ENCODE results near the gene RAB40C. TPM values are rescaled to one million over a fixed set of nuclear protein-coding genes. Genes with fewer than 3 reads are reported as not detected.
A peak's percentile ranks its signal among the peaks of the same experiment; 100 is the strongest.

The RAB40C gene
- total and polyA plus RNA-seq, 5 donors: 10.9 to 13.4 (median 12.4) TPM

GRCh38 chr16:586047-586644, 3.7 kb upstream of the RAB40C start:
- H3K27me3 ChIP-seq (ENCODE audit: control insufficient read depth, insufficient read depth): no peaks in the 10 kb centered on the region
- no peaks in the 10 kb centered on the region for H3K4me1 ChIP-seq (ENCODE audit: control insufficient read depth, insufficient read depth, low read length)
- DNase-seq: peak in 1 of 3 donors; percentile 44
- H3K4me3 ChIP-seq (ENCODE audit: low read length): no peak overlapping the region
- intact Hi-C loops (cut with DNase I): loop anchor here in 2 of 4 donors (5.0 to 10.0 kb wide), 2 partner anchors 76 to 79 kb away; partner anchors contain the start of gene RHOT2 (in 1 of the 2)
- ATAC-seq: no peak
- no peaks in the 10 kb centered on the region for H3K9me3 ChIP-seq (ENCODE audit: control insufficient read depth, low read length)
- WGBS: 41% methylated on average over 16 of the region's 16 CpGs
- no peak overlapping the region for H3K27ac ChIP-seq (ENCODE audit: low read length)

- H3K9me3 ChIP-seq (ENCODE audit: control insufficient read depth, low read length): no peaks in the 10 kb centered on the region
- intact Hi-C loops (cut with DNase I): loop anchor here in 2 of 4 donors (5.0 to 10.0 kb wide), 2 partner anchors 75 to 78 kb away; partner anchors contain the start of gene RHOT2 (in 1 of the 2)
- DNase-seq: peak; percentile 75 to 90 (median 80)
- H3K27me3 ChIP-seq (ENCODE audit: control insufficient read depth, insufficient read depth): no peaks in the 10 kb centered on the region
- ATAC-seq: peak in 1 of 2 donors; percentile 4
- H3K27ac ChIP-seq (ENCODE audit: low read length): peak overlapping the region; percentile 31
- H3K4me3 ChIP-seq (ENCODE audit: low read length): no peak overlapping the region
- 64% methylated on average over 14 of the region's 14 CpGs for WGBS
- no peaks in the 10 kb centered on the region for H3K4me1 ChIP-seq (ENCODE audit: control insufficient read depth, insufficient read depth, low read length)
Observed at GRCh38 chr16:586645-587590, 2.9 kb upstream of the RAB40C start.

DNA sequence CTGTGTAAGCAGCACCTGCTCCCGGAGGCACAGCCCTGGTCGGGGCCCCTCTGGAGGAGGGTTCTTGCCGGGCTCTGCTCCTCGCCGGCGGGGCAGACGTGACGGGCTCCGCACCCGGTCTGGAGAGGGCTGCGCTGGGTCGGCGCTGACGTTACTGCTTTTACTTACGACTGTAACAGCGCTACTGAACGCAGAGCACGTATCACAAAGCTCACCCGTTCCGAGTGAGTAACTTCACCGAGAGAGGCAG, 1.3 kb upstream of the RAB40C start:
- WGBS: under 1% methylated on average over 21 of the region's 21 CpGs
- H3K9me3 ChIP-seq (ENCODE audit: control insufficient read depth, low read length): no peaks in the 10 kb centered on the region
- DNase-seq (peak; percentile 51 to 76 (median 71)), ATAC-seq (no peak)
- peak overlapping the region; percentile 73 for H3K4me3 ChIP-seq (ENCODE audit: low read length)
- H3K4me1 ChIP-seq (ENCODE audit: control insufficient read depth, insufficient read depth, low read length): no peaks in the 10 kb centered on the region
- intact Hi-C loops (cut with DNase I): loop anchor here in 2 of 4 donors (5.0 to 10.0 kb wide), 2 partner anchors 74 to 76 kb away; partner anchors contain the start of gene RHOT2 (in 1 of the 2)
- no peaks in the 10 kb centered on the region for H3K27me3 ChIP-seq (ENCODE audit: control insufficient read depth, insufficient read depth)
- peak overlapping the region; percentile 89 for H3K27ac ChIP-seq (ENCODE audit: low read length)

GRCh38 chr16:588889-589657, 793 bp upstream of the RAB40C start:
- intact Hi-C loops (cut with DNase I): loop anchor here in 2 of 4 donors (5.0 to 10.0 kb wide), 2 partner anchors 73 to 76 kb away; partner anchors contain the start of gene RHOT2 (in 1 of the 2)
- peak overlapping the region; percentile 73 for H3K4me3 ChIP-seq (ENCODE audit: low read length)
- ATAC-seq: peak; percentile 91 to 92
- no peaks in the 10 kb centered on the region for H3K27me3 ChIP-seq (ENCODE audit: control insufficient read depth, insufficient read depth)
- WGBS: under 1% methylated on average over 107 of the region's 107 CpGs
- H3K4me1 ChIP-seq (ENCODE audit: control insufficient read depth, insufficient read depth, low read length): no peaks in the 10 kb centered on the region
- no peaks in the 10 kb centered on the region for H3K9me3 ChIP-seq (ENCODE audit: control insufficient read depth, low read length)
- peak; percentile 96 to 99 (median 98) for DNase-seq
- peak overlapping the region; percentile 89 for H3K27ac ChIP-seq (ENCODE audit: low read length)

- intact Hi-C loops (cut with DNase I): no loop called here
- no peaks in the 10 kb centered on the region for H3K4me1 ChIP-seq (ENCODE audit: control insufficient read depth, insufficient read depth, low read length)
- peak overlapping the region; percentile 56 for H3K27ac ChIP-seq (ENCODE audit: low read length)
- ATAC-seq (no peak), DNase-seq (peak; percentile 55 to 78 (median 76))
- H3K4me3 ChIP-seq (ENCODE audit: low read length): peak overlapping the region; percentile 73
- H3K27me3 ChIP-seq (ENCODE audit: control insufficient read depth, insufficient read depth): no peaks in the 10 kb centered on the region
- WGBS: under 1% methylated on average over 71 of the region's 71 CpGs
- no peaks in the 10 kb centered on the region for H3K9me3 ChIP-seq (ENCODE audit: control insufficient read depth, low read length)
Observed at GRCh38 chr16:590188-590814, 435 bp downstream of the RAB40C start.

- Histone ChIP-seq H3K4me1 (ENCODE audit: control insufficient read depth, insufficient read depth, low read length) (no peaks in the 10 kb centered on the region), H3K9me3 (ENCODE audit: control insufficient read depth, low read length) (no peaks in the 10 kb centered on the region), H3K27me3 (ENCODE audit: control insufficient read depth, insufficient read depth) (no peaks in the 10 kb centered on the region), H3K4me3 (ENCODE audit: low read length) (peak overlapping the region; percentile 73), H3K27ac (ENCODE audit: low read length) (no peak overlapping the region)
- intact Hi-C loops (cut with DNase I): no loop called here
- no peak for DNase-seq
- WGBS: 43% methylated on average over 10 of the region's 10 CpGs
- no peak for ATAC-seq
Observed at GRCh38 chr16:590815-591200, 942 bp downstream of the RAB40C start.

DNA sequence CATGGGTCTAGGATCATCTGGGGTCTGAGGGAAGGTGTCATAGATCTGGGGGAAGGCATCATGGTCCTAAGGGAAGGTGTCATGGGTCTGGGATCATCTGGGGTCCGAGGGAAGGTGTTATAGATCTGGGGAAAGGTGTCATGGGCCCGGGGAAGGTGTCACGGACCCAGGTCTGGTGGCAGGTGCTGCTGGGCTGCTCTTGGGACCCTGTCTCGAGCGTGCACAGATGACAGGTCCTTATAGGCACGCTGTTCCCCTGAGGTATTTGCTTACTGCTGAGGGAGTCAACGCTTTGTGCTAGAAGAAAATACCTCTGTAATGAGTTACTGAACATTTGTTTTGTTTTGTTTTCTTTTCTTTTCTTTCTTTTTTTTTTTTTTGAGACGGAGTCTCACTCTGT, 1.4 kb downstream of the RAB40C start:
- WGBS: 86% methylated on average over 8 of the region's 8 CpGs
- Histone ChIP-seq H3K9me3 (ENCODE audit: control insufficient read depth, low read length) (no peaks in the 10 kb centered on the region), H3K27me3 (ENCODE audit: control insufficient read depth, insufficient read depth) (no peaks in the 10 kb centered on the region), H3K27ac (ENCODE audit: low read length) (no peak overlapping the region), H3K4me3 (ENCODE audit: low read length) (no peak overlapping the region), H3K4me1 (ENCODE audit: control insufficient read depth, insufficient read depth, low read length) (no peaks in the 10 kb centered on the region)
- ATAC-seq: no peak
- intact Hi-C loops (cut with DNase I): no loop called here
- DNase-seq: peak in 2 of 3 donors; percentile 26 to 52

DNA sequence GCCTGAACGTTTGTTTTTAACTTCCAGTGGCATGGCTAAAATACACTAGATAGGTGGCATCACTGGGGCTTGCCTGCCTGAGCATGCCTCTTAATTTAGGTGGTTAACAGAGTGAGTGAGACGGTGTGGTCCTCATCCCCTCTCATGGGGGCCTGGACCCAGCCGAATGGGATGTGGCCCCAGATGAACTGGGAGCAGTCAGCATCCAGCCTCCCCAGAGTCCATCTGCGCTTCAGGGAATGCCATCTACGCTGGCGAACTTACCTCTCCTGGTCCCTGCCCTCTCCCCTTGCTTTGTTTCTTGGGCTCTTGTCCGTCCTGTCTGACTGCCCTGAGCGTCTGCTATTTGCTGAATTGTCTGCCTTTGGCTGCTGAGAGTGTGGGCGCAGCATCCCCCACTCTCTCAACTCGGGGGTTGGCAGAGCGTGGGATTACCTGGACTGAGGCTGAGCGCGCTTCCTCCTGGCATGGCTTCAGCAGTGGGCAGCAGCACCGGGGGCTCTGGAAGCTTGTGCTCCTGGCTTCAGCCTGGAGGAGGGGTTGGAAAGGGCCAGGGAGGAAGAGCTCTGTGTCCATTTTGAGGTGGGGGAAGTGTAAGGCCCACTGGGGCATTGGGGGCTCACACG, 2.1 kb downstream of the RAB40C start:
- peak in 1 of 3 donors; percentile 33 for DNase-seq
- H3K27me3 ChIP-seq (ENCODE audit: control insufficient read depth, insufficient read depth): no peaks in the 10 kb centered on the region
- H3K4me1 ChIP-seq (ENCODE audit: control insufficient read depth, insufficient read depth, low read length): no peaks in the 10 kb centered on the region
- no peak for ATAC-seq
- intact Hi-C loops (cut with DNase I): no loop called here
- H3K9me3 ChIP-seq (ENCODE audit: control insufficient read depth, low read length): no peaks in the 10 kb centered on the region
- no peak overlapping the region for H3K27ac ChIP-seq (ENCODE audit: low read length)
- no peak overlapping the region for H3K4me3 ChIP-seq (ENCODE audit: low read length)
- 87% methylated on average over 15 of the region's 15 CpGs for WGBS

GRCh38 chr16:592518-593306, 2.8 kb downstream of the RAB40C start:
- Histone ChIP-seq H3K27ac (ENCODE audit: low read length) (no peak overlapping the region), H3K9me3 (ENCODE audit: control insufficient read depth, low read length) (no peaks in the 10 kb centered on the region), H3K4me1 (ENCODE audit: control insufficient read depth, insufficient read depth, low read length) (no peaks in the 10 kb centered on the region), H3K27me3 (ENCODE audit: control insufficient read depth, insufficient read depth) (no peaks in the 10 kb centered on the region), H3K4me3 (ENCODE audit: low read length) (no peak overlapping the region)
- intact Hi-C loops (cut with DNase I): no loop called here
- WGBS: 70% methylated on average over 24 of the region's 24 CpGs
- no peak for ATAC-seq
- DNase-seq: peak; percentile 64 to 69 (median 66)

Data from right cardiac atrium (tissue), 5 donors.